HG02763 (cell line): Measurements from ENCODE around the gene ANKS1B.
"Not testable (repeated sequence)": the region's sequence is repeated elsewhere in the genome, so short reads cannot be mapped to it uniquely, and the experiment has no call there.

ENCODE experiments used
- ATAC-seq: cut with Tn5 transposase; IDR thresholded peaks from one replicate; pipeline ENCODE4 v1.9.1; 2021; ENCODE audit warnings: mild to moderate bottlenecking, moderate library complexity; ENCODE audit not compliant: unreplicated experiment

The ANKS1B gene

DNA sequence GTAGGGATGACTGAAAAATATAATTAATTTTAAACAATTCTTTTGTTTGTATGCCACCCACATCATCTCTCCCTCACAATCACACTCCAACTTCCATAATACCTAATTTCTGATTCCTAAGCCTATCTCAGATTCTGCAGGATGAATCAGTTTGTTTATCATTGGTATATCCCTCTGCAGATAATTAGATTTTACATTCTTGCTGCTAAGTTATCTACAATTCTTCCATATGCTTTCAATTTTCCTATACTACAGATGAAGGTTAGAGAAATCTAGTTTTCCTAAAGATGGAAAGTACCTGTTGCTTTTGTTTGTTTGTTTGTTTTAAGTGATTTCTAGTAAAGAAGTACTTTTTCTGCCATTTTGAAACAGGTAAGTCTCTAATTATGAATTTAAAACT is 105.3 kb downstream of the ANKS1B start:
- no peak for ATAC-seq

DNA sequence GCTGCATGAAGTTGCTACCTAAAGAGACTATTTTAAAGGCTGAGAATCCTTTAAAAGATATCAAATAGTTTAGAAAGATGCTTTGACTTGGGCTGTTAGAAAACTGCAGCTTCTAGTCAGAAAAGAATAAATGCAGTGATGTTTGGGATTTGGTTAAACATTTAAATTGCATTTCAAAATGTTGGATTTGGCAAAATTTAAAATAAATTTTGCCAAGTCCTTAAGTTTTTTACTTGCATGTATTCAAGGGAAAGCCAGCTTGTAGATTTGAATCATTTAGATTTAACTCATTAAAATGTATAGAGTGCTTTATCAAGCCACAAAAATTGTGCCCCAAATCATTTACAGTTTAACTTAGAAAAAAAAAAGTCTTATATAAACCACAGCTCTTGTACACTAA is 109.7 kb downstream of the ANKS1B start:
- no peak for ATAC-seq

DNA sequence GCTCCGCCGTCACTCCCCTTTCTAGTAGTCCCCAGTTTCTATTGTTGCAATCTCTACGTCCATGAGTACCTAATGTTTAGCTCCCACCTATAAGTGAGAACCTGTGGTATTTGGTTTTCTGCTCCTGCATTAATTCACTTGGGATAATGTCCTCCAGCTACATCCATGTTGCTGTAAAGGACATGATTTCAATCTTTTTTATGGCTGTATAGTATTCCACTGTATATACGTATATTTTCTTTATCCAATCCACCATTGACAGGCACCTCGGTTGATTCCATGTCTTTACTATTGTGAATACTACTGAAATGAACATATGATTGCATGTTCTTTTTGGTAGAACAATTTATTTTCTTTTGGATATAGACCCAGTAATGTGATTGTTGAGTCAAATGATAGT is 114.7 kb downstream of the ANKS1B start:
- no peak for ATAC-seq

DNA sequence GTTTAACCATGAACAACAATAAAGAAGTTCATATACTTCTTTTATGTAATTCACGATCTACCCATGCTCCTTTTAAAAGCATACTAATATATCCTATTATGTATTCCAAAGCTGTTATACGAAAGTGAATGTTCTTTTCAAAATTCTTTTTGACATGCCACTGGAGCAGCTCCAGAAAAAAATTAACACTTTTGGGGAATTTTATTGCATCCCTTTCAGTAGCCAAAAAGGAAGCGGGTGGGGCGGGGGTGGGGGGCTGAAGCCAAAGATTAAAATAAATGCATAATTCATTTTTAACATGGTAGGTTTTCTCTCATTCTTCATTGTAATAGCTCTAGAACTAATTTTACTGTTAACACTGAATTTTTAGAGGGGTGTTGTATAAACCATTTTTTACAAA is 123.0 kb downstream of the ANKS1B start:
- no peak for ATAC-seq

DNA sequence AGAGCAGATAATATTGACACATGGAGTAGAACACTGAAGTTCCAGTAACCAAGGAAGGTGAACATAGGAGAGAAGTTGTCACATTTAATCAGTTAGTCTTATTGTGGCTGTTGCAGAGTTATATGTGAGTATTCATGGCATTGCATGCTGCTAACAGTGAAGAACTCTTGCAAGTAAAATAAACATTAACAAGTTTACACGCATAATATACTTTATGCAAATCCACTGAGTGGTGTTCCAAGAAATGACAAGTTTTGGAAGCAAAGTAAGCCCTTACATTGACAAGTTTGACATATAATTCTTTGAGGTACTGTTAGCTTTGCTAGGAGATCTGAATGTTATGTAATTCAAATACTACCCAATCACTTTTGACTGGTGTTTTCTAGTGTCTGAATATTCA is 125.6 kb downstream of the ANKS1B start:
- no peak for ATAC-seq

DNA sequence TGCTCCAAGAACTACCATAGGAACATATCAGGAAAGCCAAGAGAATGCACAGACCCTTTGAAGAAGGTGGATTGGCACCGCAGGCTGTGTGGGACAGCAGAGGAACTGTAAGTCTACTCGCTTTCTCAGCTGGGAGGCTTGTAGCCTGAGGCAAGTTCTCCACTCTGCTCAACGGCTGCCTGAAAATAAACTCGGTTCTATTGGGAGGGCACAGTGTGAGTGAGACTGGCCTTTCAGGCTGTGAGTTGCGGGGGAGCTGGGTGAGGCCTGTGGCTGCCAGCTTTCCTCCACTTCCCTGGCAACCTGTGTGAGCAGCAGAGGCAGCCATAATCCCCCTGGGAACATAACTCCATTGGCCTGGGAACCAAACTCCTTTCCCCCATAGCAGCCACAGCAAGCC is 132.1 kb downstream of the ANKS1B start:
- no peak for ATAC-seq

DNA sequence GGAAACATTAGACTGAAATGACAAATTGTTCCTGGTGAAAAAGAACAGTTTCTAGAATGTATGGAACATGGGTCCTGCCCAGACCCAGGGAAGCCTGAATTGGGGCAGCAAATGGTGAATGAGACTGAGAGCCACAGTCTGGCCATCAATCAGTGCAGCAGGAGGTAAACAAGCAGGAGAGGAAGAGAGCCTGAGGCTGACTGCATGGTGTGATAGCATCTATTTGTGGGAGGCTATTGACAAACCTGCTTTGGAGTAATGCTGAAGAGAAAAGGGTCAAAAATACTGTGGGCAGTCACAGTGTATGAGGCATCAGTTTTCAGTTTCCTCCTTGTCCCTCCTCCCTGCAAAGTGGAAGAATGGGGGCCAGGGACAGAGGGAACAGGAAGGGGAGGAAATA is 136.8 kb downstream of the ANKS1B start:
- ATAC-seq, result no peak

DNA sequence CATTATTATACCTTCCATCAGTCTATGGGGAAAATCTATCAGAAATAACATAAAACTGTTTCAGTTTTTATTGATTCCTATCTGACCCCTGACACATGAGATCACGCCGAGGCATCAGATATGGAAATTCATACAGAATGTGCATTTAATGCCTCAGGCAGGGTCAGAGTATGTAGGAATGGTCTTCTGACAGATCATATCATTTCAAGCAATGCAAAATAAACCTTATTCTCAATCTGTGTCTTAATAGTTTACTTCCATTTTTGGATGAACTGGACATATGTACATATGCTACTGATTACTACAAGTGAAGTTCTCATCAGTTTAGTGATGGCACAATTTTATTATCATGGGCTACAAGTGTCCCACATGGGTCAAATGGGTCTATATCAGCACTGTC is 150.0 kb downstream of the ANKS1B start:
- no peak for ATAC-seq

DNA sequence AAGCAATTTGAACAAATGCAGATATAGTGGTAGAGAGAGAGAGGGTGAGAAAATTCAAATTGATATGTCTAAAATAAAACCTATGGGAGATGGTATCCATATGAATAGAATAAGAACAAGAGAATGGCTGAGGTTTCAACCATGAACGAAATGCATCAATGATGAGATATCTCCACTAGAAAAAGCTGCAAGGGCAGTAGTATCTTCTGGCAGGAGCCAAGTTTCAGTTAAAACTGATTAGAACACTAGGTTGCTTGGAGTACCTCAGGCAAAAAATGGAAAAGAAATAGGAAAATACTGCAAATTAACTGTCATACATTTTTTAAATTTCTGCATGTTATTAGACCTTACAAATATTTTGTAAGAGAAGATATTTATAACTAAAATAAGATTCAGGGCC is 151.3 kb downstream of the ANKS1B start:
- no peak for ATAC-seq

DNA sequence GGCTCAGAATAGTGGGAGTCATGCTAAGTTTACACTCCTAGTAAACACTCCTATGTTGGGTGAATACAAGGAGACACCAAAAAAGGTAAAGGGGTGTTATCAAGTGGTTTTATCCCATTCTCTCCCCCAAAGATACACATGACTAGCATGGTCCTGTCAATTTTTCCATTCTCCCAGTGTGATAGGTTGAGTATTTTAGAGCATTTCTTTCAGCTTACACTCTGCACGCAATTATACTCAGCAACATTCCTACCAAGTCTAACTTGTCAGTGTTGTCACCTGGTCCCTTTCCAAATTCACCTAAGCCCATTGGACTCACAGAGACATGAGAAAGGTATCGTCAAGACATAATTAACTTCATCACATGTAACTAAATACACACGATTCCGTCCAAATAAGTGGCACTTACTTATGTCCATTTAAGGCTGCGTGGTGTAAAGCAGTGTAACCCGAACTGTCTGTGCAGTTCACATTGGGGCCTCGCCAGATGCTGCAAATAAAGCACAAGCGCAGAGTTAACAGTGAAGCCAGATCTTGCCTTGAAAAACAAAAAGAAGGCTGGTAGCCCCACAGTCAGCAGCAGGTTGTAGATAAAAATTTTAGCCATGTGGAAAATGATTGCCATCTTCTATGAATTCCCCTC is 159.7 kb downstream of the ANKS1B start:
- ATAC-seq, result no peak

DNA sequence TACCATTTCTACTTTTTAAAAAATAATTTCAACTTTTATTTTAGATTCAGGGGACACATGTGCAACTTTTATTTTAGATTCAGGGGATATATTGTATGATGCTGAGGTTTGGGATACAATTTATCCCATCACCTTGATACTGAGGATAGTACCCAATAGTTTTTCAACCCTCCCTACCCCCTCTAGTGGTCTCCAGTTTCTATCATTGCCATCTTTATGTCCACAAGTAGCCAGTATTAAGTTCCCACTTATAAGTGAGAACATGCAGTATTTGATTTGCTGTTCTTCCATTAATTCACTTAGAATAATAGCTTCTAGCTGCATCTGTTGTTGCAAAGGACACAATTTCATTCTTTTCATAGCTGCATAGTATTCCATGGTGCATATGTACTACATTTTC is 162.5 kb downstream of the ANKS1B start:
- no peak for ATAC-seq

DNA sequence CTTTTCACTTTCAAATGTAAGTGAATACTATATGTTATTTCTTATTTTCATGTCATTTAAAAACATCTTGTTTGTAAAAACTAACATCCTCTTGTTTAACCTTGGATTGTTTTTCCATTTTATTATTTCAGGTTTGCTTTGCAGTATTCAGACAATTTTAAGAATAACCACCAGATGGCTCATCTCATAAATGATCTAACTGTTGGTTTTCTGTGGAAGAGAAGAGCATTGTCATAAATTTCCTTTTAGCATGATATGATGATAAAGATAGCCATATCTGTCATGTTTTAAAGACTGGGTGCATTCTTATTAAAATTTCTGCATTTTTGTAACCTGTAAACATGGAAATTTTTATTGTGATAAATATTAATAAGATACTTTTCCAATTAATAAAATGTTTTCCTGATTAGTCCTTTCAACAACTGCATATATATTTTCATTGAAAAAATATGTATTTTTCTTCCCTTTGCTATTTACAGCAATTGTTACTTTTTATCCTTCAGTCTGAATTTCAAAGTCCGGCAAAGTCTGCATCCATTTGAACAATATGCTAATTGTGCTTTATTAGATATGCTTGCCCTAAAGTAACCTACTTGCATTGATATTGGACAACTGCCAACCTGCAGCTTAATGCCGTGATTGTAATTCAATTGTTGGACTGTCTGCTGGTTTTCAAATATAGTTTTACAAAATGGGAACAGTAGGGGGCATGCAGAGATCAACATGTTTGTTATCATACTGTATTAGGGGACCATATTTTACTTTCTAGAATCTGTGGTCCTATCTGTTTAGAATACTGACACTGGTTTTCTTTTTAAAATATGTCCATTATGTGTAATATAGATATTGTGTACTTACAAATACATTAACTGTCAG is 173.8 kb downstream of the ANKS1B start:
- ATAC-seq, result no peak

DNA sequence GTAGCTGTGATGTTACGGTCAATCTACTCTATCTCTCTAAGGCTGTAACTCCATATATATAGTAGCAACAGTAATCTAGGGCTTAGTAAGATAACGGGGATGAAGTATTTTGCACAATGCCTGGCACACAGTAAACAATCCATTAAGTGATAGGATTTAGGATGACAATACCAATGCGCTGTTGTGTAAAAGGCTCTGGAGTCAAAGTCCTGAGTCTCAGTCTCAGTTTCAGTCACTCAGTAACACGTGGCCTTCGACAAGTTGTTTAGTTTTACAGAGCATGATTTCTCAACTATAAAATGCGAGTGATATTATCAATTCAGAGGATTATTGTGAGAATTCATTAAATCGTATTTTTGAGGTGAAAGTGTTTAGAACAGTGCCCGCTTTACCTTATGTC is 174.8 kb downstream of the ANKS1B start:
- ATAC-seq, result no peak

DNA sequence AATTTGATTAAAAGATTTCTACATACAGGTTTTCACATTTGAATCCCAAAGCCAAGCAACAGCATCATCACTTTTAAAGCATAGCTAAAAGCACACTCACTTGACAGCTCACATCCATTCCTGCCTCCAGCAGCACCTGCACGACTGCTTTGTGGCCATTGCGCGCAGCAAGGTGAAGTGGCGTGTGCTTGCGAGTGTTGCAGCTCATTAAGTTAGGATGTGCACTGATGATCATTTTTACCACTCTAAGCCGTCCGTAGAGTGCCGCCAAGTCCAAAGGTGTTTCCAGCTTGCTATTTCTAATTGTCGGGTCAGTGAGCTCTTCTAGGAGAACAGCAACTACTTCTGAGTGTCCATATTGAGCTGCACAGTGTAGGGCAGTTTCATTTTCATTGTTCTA is 178.4 kb downstream of the ANKS1B start:
- no peak for ATAC-seq

DNA sequence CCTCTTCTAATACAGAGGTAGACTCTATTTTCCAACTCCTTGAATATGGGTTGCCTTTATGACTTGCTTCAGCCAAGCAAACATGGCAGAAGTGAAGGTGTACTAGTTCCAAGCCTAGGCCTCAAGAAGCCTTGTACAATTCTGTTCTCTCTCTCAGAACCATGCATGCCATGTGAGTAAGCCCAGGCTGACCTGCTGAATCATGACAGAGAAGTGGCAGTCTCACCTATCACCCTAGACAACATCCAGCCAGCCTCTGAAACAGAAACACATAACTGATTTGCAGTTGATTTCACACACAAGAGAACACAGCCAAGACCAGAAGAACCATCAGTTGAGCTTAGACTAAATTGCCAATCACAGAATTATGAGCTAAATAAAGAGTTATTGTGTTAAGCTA is 180.0 kb downstream of the ANKS1B start:
- ATAC-seq, result no peak

DNA sequence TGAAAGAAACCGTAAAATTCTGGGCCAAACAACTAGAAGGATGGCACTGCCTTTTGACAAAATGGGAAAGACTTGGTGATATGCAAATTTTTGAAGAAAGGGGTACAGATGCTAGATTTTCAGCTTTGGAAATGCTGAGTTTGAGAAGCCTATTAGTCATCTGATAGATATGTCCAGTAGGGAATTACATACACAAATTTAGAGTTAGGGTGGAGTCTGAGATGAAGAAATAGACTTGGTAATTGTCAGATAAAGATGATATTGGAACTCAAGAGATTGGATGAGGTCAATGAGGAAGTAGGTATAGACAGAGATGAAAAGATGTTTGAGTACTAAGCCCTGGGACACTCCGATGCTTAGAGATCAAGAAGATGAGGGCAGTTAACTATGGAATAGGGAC is 184.1 kb downstream of the ANKS1B start:
- ATAC-seq, result no peak

DNA sequence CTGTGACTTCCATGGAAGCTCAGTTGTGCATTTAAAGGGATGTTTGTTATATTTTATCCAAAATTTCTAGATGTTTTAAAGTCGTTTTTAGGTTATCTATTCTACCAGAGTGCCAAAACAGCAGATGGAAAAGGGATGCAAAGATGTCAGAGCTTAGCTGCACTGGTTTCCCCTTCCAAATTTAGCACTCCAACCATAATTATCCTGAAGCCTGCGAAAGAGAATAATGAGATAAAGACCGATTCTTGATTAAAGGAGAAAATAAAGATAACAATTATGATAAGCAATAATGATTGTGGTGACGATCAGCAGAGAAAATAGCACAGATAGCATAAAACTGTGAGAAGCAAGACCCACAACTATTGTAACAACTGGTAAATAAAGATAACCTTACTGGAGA is 186.8 kb downstream of the ANKS1B start:
- ATAC-seq, result not testable (repeated sequence)

DNA sequence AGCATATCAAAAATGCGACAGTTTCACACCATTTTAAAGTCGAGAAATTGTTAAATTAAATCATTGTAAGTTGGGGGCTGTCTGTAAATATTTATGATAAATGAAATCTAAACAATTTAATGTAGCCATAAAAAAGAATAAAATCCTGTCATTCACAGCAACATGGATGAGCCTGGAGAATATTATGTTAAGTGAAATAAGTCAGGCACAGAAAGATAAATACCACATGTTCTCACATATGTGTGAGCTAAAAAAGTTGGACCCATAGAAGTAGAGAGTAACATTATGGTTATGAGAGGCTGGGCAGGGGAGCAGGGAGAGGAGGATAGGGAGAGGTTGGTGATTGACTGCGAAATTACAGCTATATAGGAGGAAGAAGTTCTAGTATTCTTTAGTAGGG is 201.3 kb downstream of the ANKS1B start:
- ATAC-seq, result no peak

DNA sequence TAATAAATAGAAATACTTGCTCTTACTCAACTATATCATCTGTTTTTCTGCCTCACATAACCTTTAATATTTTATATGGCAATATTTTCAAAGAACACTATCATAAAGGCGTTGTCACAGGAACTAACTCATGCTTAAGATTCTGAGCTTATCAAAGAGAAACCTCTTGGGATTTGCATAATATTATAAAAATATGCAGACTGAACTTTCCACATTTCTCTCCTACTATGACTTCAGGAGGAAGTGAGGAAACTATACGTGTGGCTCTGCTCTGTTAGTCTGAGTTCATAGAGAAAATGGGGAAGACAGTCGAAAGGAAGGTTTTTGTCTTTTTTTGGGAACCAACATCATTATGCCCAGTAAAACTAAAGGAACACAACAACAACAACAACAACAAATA is 212.5 kb downstream of the ANKS1B start:
- ATAC-seq, result no peak

DNA sequence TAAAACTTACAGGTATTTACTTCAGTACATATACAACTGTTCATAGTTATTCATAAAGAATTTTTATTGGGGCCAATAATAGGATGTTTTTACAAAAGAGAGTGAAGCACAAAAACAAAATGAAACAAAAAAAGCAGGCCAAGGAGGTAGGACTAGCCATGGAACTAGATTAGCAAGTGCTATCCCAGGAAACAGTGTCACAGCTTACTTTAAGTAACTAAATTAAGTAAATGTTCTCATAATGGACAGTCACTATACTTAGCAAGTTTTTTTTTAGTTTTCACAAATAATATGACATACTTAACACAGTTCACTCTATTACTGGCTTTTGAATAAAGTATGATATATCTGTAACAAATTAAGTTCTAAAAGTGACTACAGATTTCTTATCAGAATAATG is 213.1 kb downstream of the ANKS1B start:
- no peak for ATAC-seq

DNA sequence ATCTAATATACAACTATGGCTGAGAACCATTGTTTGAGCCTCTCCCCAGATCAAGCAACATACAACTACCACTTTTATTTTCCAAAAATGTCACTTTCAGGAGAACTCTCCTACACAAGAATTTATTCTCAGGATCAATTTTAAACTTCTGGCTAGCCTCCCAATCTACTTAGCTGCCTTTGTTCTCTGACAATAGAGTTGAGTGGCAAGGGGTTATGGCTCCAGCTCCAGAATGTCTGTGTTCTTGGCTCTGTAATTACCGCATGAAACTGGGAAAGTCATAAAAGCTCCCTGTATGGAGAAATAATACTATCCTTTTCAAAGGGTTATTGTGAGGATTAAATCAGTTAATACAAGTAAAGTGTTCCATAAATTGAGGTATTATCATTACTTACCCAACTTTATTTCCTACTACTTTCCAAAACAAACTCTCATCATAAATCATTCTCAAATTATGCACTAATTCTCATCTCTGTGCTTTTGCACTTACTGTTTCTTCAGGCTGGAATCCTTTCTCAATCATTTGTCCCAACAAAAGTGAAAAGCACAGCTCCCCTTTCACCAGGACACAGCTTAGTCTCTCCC is 215.2 kb downstream of the ANKS1B start:
- ATAC-seq, result no peak

DNA sequence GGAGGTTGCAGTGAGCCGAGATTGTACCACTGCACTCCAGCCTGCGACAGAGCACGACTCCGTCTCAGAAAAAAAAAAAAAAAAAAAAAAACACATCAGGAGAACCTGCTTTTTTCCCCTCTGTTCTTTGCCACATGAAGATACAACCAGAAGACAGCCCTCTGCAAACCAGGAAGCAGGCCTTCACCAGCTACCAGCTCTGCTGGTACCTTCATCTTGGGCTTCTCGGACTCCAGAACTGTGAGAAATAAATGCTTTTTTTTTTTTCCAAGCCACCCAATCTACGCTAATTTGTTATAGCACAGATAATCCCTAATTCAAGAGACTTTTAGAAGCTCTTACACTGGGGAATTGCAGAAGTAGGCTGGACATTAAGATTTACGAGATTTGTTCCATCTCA is 216.0 kb downstream of the ANKS1B start:
- ATAC-seq, result no peak
